PFSK-1 (cell line): Measurements from ENCODE around the gene SLC38A11.

Source experiments
- POLR2AphosphoS5 ChIP-seq: IDR thresholded peaks from 2 replicates; pipeline ENCODE4 v1.6.1; 2012; ENCODE audit warnings: low read depth, mild to moderate bottlenecking, control low read depth, low read length, moderate library complexity
- SIN3A ChIP-seq: IDR thresholded peaks from 2 replicates; pipeline ENCODE4 v1.6.1; 2012; ENCODE audit warnings: mild to moderate bottlenecking, low read length, moderate library complexity, borderline replicate concordance; ENCODE audit not compliant: insufficient read depth
- TAF1 ChIP-seq: IDR thresholded peaks from 2 replicates; pipeline ENCODE4 v1.6.1; 2012; ENCODE audit warnings: low read length, control low read depth, borderline replicate concordance; ENCODE audit not compliant: insufficient read depth
- TF ChIP-seq, protein P1 (sequence below), 2 experiments: IDR thresholded peaks; 2 replicates each; pipeline versions ENCODE4 v1.6.1 to v1.8.0; 2011 to 2012; ENCODE audit warnings: low read depth in 2 of 2, low read length in 2 of 2, control low read depth in 1 of 2, inconsistent platforms in 1 of 2, mild to moderate bottlenecking in 1 of 2, moderate library complexity in 1 of 2; ENCODE audit not compliant: insufficient read depth in 1 of 2

- no peak for TF ChIP-seq POLR2AphosphoS5
- no peak for TF ChIP-seq TAF1
- TF ChIP-seq, protein P1, sequence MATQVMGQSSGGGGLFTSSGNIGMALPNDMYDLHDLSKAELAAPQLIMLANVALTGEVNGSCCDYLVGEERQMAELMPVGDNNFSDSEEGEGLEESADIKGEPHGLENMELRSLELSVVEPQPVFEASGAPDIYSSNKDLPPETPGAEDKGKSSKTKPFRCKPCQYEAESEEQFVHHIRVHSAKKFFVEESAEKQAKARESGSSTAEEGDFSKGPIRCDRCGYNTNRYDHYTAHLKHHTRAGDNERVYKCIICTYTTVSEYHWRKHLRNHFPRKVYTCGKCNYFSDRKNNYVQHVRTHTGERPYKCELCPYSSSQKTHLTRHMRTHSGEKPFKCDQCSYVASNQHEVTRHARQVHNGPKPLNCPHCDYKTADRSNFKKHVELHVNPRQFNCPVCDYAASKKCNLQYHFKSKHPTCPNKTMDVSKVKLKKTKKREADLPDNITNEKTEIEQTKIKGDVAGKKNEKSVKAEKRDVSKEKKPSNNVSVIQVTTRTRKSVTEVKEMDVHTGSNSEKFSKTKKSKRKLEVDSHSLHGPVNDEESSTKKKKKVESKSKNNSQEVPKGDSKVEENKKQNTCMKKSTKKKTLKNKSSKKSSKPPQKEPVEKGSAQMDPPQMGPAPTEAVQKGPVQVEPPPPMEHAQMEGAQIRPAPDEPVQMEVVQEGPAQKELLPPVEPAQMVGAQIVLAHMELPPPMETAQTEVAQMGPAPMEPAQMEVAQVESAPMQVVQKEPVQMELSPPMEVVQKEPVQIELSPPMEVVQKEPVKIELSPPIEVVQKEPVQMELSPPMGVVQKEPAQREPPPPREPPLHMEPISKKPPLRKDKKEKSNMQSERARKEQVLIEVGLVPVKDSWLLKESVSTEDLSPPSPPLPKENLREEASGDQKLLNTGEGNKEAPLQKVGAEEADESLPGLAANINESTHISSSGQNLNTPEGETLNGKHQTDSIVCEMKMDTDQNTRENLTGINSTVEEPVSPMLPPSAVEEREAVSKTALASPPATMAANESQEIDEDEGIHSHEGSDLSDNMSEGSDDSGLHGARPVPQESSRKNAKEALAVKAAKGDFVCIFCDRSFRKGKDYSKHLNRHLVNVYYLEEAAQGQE (IDR thresholded peaks at IDR 0.05; ENCODE audit: insufficient read depth in 1 of 2, low read depth in 2 of 2, low read length in 2 of 2) = no peak
- TF ChIP-seq SIN3A = no peak
Measured at GRCh38 chr2:165003443-165004130, 48.3 kb upstream of the SLC38A11 start.
